ENCODE data around the gene DPM2.

GRCh38 chr9:127896395-127897192 lies 41.1 kb downstream of the DPM2 start:
- TF ChIP-seq CTCF (IDR thresholded peaks at IDR 0.05; ENCODE audit: borderline replicate concordance, extremely low read depth, low read length, poor library complexity, severe bottlenecking): no peak
- no peak for TF ChIP-seq EZH2 (IDR thresholded peaks at IDR 0.05; ENCODE audit: borderline replicate concordance, low read depth, low read length, severe bottlenecking)

All from DND-41 (cell line).